HEK293 (cell line): ENCODE data around the gene FAN1.

ENCODE experiments used
- CTCF ChIA-PET: fragments of 350-600 bp; formaldehyde crosslinking; extraction: SDS; loops from one replicate; lab custom pipeline; 2021; ENCODE audit warnings: antibody characterized with exemption; lab: Yijun Ruan, JAX
- POLR2A ChIA-PET: fragments of 300-600 bp; formaldehyde crosslinking; extraction: SDS; loops from one replicate; lab custom pipeline; 2020; ENCODE audit warnings: antibody characterized with exemption, inconsistent platforms; lab: Yijun Ruan, JAX
- H3K27ac ChIP-seq: fragments of 200-500 bp; sonication (Bioruptor generic); 2 replicates; pipeline ENCODE4 v1.5.1; 2014; ENCODE audit warnings: low read depth, low read length, control low read depth, inconsistent platforms; ENCODE audit errors: extremely low read depth
- H3K36me3 ChIP-seq, 2 experiments: fragments of 200-500 bp in 1 of 2; sonication (Bioruptor generic) in 1 of 2; 1 replicate in 1 of 2; 2 replicates in 1 of 2; pipeline ENCODE4 v1.5.1; 2014 to 2017; ENCODE audit warnings: inconsistent platforms in 2 of 2, low read length in 2 of 2; ENCODE audit not compliant: control insufficient read depth in 2 of 2, insufficient read depth in 1 of 2
- H3K4me1 ChIP-seq: fragments of 200-500 bp; sonication (Bioruptor generic); 2 replicates; pipeline ENCODE4 v1.5.1; 2014; ENCODE audit warnings: mild to moderate bottlenecking, low read length, inconsistent platforms; ENCODE audit not compliant: control insufficient read depth, insufficient read depth
- H3K4me3 ChIP-seq: 2 replicates; pipeline ENCODE4 v1.5.1; 2011; ENCODE audit warnings: low read depth, mild to moderate bottlenecking, control low read depth, low read length, moderate library complexity
- H3K9me3 ChIP-seq: fragments of 200-500 bp; sonication (Bioruptor generic); 2 replicates; pipeline ENCODE4 v1.5.1; 2014; ENCODE audit warnings: low read depth, low read length, inconsistent platforms; ENCODE audit not compliant: control insufficient read depth, insufficient read depth
- CTCF ChIP-seq: fragments of 450-650 bp; formaldehyde crosslinking; IDR thresholded peaks from 2 replicates; pipeline ENCODE4 v1.5.1; 2016; ENCODE audit warnings: missing biosample characterization, missing genetic modification characterization
- GLIS1 ChIP-seq: fragments of 450-650 bp; formaldehyde crosslinking; IDR thresholded peaks from 2 replicates; pipeline ENCODE4 v1.5.1; 2016; ENCODE audit warnings: missing biosample characterization, missing genetic modification characterization
- GLIS2 ChIP-seq: fragments of 450-650 bp; formaldehyde crosslinking; IDR thresholded peaks from 2 replicates; pipeline ENCODE4 v1.5.1; 2016; ENCODE audit warnings: missing biosample characterization, missing genetic modification characterization
- KLF1 ChIP-seq: fragments of 450-650 bp; formaldehyde crosslinking; IDR thresholded peaks from 2 replicates; pipeline ENCODE4 v1.5.1; 2016; ENCODE audit warnings: missing biosample characterization, missing genetic modification characterization
- REST ChIP-seq: fragments of 450-650 bp; formaldehyde crosslinking; IDR thresholded peaks from 2 replicates; pipeline ENCODE4 v1.5.1; 2016; ENCODE audit warnings: missing biosample characterization, missing genetic modification characterization
- ZBTB48 ChIP-seq: fragments of 450-650 bp; formaldehyde crosslinking; IDR thresholded peaks from 2 replicates; pipeline ENCODE4 v1.5.1; 2016; ENCODE audit warnings: missing biosample characterization, missing genetic modification characterization
- ZNF121 ChIP-seq: fragments of 450-650 bp; formaldehyde crosslinking; IDR thresholded peaks from 2 replicates; pipeline ENCODE4 v1.5.1; 2016; ENCODE audit warnings: missing biosample characterization, missing genetic modification characterization
- ZNF132 ChIP-seq: fragments of 450-650 bp; formaldehyde crosslinking; IDR thresholded peaks from 2 replicates; pipeline ENCODE4 v1.5.1; 2017; ENCODE audit warnings: missing biosample characterization, missing genetic modification characterization, borderline replicate concordance
- ZNF133 ChIP-seq: fragments of 450-650 bp; formaldehyde crosslinking; IDR thresholded peaks from 2 replicates; pipeline ENCODE4 v1.5.1; 2016; ENCODE audit warnings: missing biosample characterization, missing genetic modification characterization
- ZNF155 ChIP-seq: fragments of 450-650 bp; formaldehyde crosslinking; IDR thresholded peaks from 2 replicates; pipeline ENCODE4 v1.5.1; 2016; ENCODE audit warnings: missing biosample characterization, missing genetic modification characterization
- ZNF2 ChIP-seq: fragments of 450-650 bp; formaldehyde crosslinking; IDR thresholded peaks from 2 replicates; pipeline ENCODE4 v1.5.1; 2016; ENCODE audit warnings: missing biosample characterization, missing genetic modification characterization
- ZNF23 ChIP-seq: fragments of 450-650 bp; formaldehyde crosslinking; IDR thresholded peaks from 2 replicates; pipeline ENCODE4 v1.5.1; 2016; ENCODE audit warnings: missing biosample characterization, missing genetic modification characterization, borderline replicate concordance
- ZNF266 ChIP-seq: fragments of 450-650 bp; formaldehyde crosslinking; IDR thresholded peaks from 2 replicates; pipeline ENCODE4 v1.5.1; 2016; ENCODE audit warnings: missing biosample characterization, missing genetic modification characterization, low read depth
- ZNF341 ChIP-seq: fragments of 450-650 bp; formaldehyde crosslinking; IDR thresholded peaks from 2 replicates; pipeline ENCODE4; 2016; ENCODE audit warnings: low read depth, missing biosample characterization, missing genetic modification characterization
- ZNF37A ChIP-seq: fragments of 450-650 bp; IDR thresholded peaks from 2 replicates; pipeline ENCODE4 v1.5.1; 2018; ENCODE audit warnings: missing biosample characterization, missing genetic modification characterization
- ZNF433 ChIP-seq: fragments of 450-650 bp; formaldehyde crosslinking; IDR thresholded peaks from 2 replicates; pipeline ENCODE4 v1.5.1; 2016; ENCODE audit warnings: missing biosample characterization, missing genetic modification characterization, low read depth
- ZNF449 ChIP-seq: fragments of 450-650 bp; formaldehyde crosslinking; IDR thresholded peaks from 2 replicates; pipeline ENCODE4 v1.5.1; 2017; ENCODE audit warnings: missing biosample characterization, mild to moderate bottlenecking, missing genetic modification characterization, moderate library complexity
- ZNF549 ChIP-seq: fragments of 450-650 bp; IDR thresholded peaks from 2 replicates; pipeline ENCODE4 v1.5.1; 2018; ENCODE audit warnings: missing biosample characterization, missing genetic modification characterization, mild to moderate bottlenecking, inconsistent platforms, moderate library complexity
- ZNF571 ChIP-seq: fragments of 450-650 bp; formaldehyde crosslinking; IDR thresholded peaks from 2 replicates; pipeline ENCODE4 v1.5.0; 2017; ENCODE audit warnings: missing biosample characterization, missing genetic modification characterization
- ZNF580 ChIP-seq: fragments of 450-650 bp; formaldehyde crosslinking; IDR thresholded peaks from 2 replicates; pipeline ENCODE4 v1.5.1; 2016; ENCODE audit warnings: missing biosample characterization, missing genetic modification characterization
- ZNF585B ChIP-seq: fragments of 450-650 bp; formaldehyde crosslinking; IDR thresholded peaks from 2 replicates; pipeline ENCODE4 v1.5.1; 2016; ENCODE audit warnings: missing biosample characterization, missing genetic modification characterization
- ZNF626 ChIP-seq: fragments of 450-650 bp; sonication (Bioruptor Pico); formaldehyde crosslinking; IDR thresholded peaks from 2 replicates; pipeline ENCODE4 v1.5.1; 2018; ENCODE audit warnings: missing biosample characterization, missing genetic modification characterization, inconsistent platforms
- ZNF658 ChIP-seq: fragments of 450-650 bp; formaldehyde crosslinking; IDR thresholded peaks from 2 replicates; pipeline ENCODE4; 2016; ENCODE audit warnings: missing biosample characterization, missing genetic modification characterization
- ZNF660 ChIP-seq: fragments of 450-650 bp; IDR thresholded peaks from 2 replicates; pipeline ENCODE4 v1.5.1; 2018; ENCODE audit warnings: missing biosample characterization, mild to moderate bottlenecking, missing genetic modification characterization
- ZNF664 ChIP-seq: fragments of 450-650 bp; formaldehyde crosslinking; IDR thresholded peaks from 2 replicates; pipeline ENCODE4 v1.5.1; 2016; ENCODE audit warnings: missing biosample characterization, missing genetic modification characterization
- ZNF701 ChIP-seq: fragments of 450-650 bp; formaldehyde crosslinking; IDR thresholded peaks from 2 replicates; pipeline ENCODE4 v1.5.1; 2016; ENCODE audit warnings: missing biosample characterization, missing genetic modification characterization
- ZNF707 ChIP-seq: fragments of 450-650 bp; formaldehyde crosslinking; IDR thresholded peaks from 2 replicates; pipeline ENCODE4 v1.5.1; 2016; ENCODE audit warnings: missing biosample characterization, missing genetic modification characterization
- ZNF830 ChIP-seq: fragments of 450-650 bp; IDR thresholded peaks from 2 replicates; pipeline ENCODE4 v1.5.0; 2018; ENCODE audit warnings: missing biosample characterization, missing genetic modification characterization, low read depth, mild to moderate bottlenecking, moderate library complexity
- ZSCAN5A ChIP-seq: fragments of 450-650 bp; formaldehyde crosslinking; IDR thresholded peaks from 2 replicates; pipeline ENCODE4 v1.5.1; 2016; ENCODE audit warnings: missing biosample characterization, missing genetic modification characterization

FAN1 gene

GRCh38 chr15:30978328-30978727 is 74.6 kb downstream of the FAN1 start:
- TF ChIP-seq ZNF580 (tag by site-specific recombination) (no peak), ZSCAN5A (tag by site-specific recombination) (no peak), ZNF664 (tag by site-specific recombination) (no peak), ZNF266 (no peak), ZNF155 (tag by site-specific recombination) (no peak), ZNF549 (tag by site-specific recombination) (no peak), ZNF701 (tag by site-specific recombination) (no peak), REST (tag by site-specific recombination) (no peak), ZNF2 (tag by site-specific recombination) (no peak), ZNF571 (no peak), ZNF37A (tag by site-specific recombination) (no peak), GLIS2 (tag by site-specific recombination) (no peak), CTCF (tag by site-specific recombination) (no peak), ZNF830 (tag by site-specific recombination) (no peak), ZNF660 (no peak), GLIS1 (tag by site-specific recombination) (no peak), ZNF133 (no peak), ZNF707 (tag by site-specific recombination) (no peak), ZNF121 (no peak)
- Histone ChIP-seq H3K27ac (no peak overlapping the region), H3K4me3 (no peak overlapping the region), H3K9me3 (no peaks in the 10 kb centered on the region), H3K4me1 (no peaks in the 10 kb centered on the region), H3K36me3 (peaks cover 0 to 15% of the 10 kb centered on the region in 2 experiments; a peak in 1 of 3 replicates)
- ChIA-PET POLR2A (no interaction called here), CTCF (no interaction called here)

- Histone ChIP-seq H3K36me3 (peaks cover 0 to 8% of the 10 kb centered on the region in 2 experiments; a peak in 1 of 3 replicates), H3K9me3 (no peaks in the 10 kb centered on the region), H3K4me3 (no peak overlapping the region), H3K27ac (no peak overlapping the region), H3K4me1 (no peaks in the 10 kb centered on the region)
- ChIA-PET POLR2A (no interaction called here), CTCF (no interaction called here)
- TF ChIP-seq ZNF449 (tag by site-specific recombination): no peak
- TF ChIP-seq ZNF132 (tag by site-specific recombination): no peak
- TF ChIP-seq ZBTB48 (tag by site-specific recombination): no peak
- no peak for TF ChIP-seq ZNF341
- no peak for TF ChIP-seq ZNF585B (tag by site-specific recombination)
- no peak for TF ChIP-seq KLF1 (tag by site-specific recombination)
- no peak for TF ChIP-seq ZNF571
- no peak for TF ChIP-seq ZNF626 (tag by site-specific recombination)
- TF ChIP-seq ZNF433 (tag by site-specific recombination): no peak
- no peak for TF ChIP-seq ZNF23
- no peak for TF ChIP-seq ZNF658
Measured at GRCh38 chr15:30979457-30979856, 75.7 kb downstream of the FAN1 start.
